TTC549 (cell line): ENCODE results near the gene MGP.

Experiments used
- FAIRE-seq: peaks from 2 replicates; lab custom pipeline; 2012; peaks lifted over from hg19 to GRCh38; lab: Jason Lieb, UNC

The MGP gene

DNA sequence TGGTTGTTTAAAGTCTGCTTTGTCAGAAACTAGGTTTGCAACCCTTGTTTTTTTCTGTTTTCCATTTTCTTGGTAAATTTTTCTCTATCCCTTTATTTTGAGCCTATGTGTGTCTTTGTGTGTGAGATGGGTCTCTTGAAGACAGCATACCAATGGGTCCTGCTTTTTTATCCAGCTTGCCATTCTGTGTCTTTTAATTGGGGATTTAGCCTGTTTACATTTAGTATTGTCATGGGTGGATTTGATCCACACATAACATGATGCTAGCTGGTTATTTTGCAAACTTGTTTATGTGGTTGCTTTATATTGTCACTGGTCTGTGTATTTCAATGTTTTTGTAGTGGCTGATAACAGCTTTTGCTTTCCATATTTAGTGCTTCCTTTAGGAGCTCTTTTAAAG is 25.2 kb downstream of the MGP start:
- no peak for FAIRE-seq

DNA sequence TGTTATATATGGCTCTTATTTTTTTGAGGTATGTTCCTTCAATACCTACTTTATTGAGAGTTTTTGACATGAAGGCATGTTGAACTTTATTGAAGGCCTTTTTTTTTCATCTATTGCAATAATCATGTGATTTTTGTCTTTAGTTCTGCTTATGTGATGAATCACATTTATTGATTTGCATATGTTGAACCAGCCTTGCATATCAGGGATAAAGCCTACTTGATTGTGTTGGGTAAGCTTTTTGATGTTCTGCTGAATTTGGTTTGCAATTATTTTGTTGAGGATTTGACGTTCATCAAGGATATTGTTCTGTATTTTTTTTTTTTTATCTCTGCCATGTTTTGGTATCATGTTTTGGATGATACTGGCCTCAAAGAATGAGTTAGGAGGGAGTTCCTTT is 27.1 kb downstream of the MGP start:
- no peak for FAIRE-seq

DNA sequence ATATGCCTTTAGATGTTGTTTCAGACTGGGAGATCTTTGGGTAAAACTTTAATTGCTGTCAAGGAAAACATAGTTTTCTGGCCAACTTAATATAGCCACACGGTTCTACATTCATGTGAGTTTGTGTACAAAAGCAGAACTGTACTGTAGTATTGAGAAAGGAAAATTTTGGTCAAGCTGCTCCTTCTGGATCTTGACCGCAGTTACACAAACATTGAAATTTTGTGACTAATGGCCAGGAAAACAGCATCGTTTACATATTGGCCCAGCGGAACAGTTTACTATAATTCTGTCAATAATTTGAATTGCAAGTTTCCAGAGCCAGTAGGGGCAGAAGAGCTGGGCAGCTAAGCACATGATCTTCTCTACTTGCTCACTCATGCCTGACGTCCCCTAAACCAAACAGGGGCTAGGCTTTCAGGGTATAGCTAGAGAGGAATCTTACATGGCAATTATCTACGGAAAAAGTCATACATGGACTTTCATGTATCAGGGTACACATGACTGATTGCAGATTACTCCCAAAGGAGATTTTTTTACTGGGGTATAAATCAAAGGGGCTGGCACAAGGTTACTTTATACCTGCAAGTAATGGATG is 31.0 kb downstream of the MGP start:
- no peak for FAIRE-seq

GRCh38 chr12:14853961-14854360 is 31.7 kb downstream of the MGP start:
- no peak for FAIRE-seq

DNA sequence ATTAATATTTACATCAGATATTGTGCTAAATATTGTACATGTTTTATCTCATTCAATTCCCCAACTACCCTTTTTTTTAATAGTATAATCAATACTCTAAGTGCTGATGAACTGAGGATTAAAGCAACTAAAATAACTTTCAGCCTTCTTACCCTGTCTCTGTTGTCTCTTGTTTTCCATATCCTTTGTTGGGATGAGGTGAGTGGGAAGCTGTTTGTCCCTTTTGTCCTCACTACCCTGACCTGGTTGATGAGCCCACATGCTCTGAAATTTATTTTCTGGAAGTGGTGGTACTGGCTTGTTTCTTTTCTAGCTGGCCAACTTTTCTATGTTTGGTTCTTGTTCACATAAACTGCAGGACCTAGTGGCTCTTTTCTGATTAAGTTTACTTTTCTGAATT is 32.8 kb downstream of the MGP start:
- no peak for FAIRE-seq

- FAIRE-seq = no peak
Measured at GRCh38 chr12:14850929-14851663, 34.6 kb downstream of the MGP start.

DNA sequence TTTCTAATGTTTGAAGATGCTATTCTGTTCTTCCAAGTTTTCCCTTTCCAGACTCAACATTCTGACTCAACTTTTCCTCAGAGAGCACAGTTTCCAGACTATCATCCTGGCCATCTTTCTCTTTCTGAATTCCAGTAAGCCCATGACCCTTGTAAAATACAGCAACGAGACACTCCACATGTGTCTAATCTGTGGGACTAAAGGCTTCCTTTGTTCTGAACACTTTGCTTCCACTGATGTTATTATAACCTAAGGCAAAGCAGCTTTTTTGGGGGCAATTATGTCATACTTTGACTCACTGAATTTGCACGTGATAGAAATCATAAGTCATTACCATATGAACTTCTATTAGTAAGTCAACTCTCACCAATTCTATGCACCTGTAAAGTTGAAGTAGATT is 36.0 kb downstream of the MGP start:
- FAIRE-seq = no peak

- no peak for FAIRE-seq
Measured at GRCh38 chr12:14846876-14847580, 38.6 kb downstream of the MGP start.

- no peak for FAIRE-seq
Measured at GRCh38 chr12:14846042-14846587, 39.5 kb downstream of the MGP start.

- FAIRE-seq = peak; percentile 13
Measured at GRCh38 chr12:14845350-14845750, 40.3 kb downstream of the MGP start.

DNA sequence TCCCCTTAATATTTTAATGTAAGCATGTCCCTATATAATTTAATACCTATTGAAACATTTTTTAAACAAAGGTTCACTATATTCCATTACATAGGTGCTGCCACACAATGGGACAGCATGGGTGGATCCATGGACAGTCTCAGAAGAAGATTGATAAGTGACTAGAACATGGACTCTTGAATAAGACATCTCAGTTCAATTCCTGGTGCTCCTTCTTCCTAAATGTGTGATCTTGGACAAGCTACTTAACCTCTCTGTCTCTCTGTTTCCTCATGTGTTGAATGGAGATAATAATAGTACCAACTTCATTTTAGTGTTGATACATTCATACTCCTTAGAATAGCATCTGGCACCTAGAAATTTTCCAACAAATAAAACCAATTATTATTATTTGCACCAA is 41.3 kb downstream of the MGP start:
- no peak for FAIRE-seq

DNA sequence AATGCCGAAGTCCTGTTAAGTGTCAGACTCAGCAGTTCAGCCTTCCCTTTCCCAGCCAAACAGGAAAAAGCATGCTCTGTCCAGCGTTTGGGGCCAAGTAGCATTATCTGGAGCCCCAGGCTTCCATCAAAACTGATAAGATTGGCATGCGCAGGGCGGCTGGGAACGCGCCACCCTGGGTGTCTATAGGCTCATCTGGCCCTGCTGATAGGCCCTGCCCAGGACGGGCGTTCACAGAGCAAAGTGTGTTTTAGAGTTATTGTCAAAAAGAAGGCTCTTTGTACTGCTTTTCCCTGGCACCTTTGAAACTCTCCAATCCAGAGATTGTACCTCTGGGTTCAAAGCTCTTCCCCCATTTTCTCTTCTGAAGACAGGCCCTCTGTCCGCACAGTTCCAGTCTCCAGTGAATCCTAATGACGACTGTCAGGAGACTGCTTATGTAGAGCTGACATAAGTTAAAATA is 42.2 kb downstream of the MGP start, which contains the start of gene ART4:
Gene ART4 (minus strand): TSS at position 102 of the 463 bp plus-strand sequence. CDS start 413 bp downstream, outside the sequence.
- no peak for FAIRE-seq

- no peak for FAIRE-seq
Measured at GRCh38 chr12:14842315-14842714, 43.3 kb downstream of the MGP start.

GRCh38 chr12:14841761-14842160 is 43.9 kb downstream of the MGP start:
- no peak for FAIRE-seq

DNA sequence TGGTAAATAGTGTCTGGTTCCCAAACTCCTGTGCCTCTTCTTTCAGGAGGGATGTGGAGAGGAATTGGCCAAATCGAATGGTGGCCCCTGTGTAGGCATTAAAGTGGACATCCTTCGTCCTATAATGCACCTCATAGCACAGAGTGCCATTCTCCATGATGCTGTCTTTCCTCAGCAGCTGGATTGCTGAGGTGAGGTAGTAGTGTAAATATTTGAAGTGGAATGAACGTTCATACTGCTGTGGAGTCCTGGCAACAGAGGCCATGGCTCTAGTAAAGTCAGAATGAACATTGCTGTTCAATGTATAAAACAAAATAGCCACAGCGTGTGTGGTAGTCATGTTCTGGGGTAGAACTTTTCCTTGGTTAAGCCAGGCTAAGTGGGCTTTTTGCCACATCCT is 45.0 kb downstream of the MGP start:
- no peak for FAIRE-seq

- no peak for FAIRE-seq
Measured at GRCh38 chr12:14839262-14839661, 46.4 kb downstream of the MGP start.

DNA sequence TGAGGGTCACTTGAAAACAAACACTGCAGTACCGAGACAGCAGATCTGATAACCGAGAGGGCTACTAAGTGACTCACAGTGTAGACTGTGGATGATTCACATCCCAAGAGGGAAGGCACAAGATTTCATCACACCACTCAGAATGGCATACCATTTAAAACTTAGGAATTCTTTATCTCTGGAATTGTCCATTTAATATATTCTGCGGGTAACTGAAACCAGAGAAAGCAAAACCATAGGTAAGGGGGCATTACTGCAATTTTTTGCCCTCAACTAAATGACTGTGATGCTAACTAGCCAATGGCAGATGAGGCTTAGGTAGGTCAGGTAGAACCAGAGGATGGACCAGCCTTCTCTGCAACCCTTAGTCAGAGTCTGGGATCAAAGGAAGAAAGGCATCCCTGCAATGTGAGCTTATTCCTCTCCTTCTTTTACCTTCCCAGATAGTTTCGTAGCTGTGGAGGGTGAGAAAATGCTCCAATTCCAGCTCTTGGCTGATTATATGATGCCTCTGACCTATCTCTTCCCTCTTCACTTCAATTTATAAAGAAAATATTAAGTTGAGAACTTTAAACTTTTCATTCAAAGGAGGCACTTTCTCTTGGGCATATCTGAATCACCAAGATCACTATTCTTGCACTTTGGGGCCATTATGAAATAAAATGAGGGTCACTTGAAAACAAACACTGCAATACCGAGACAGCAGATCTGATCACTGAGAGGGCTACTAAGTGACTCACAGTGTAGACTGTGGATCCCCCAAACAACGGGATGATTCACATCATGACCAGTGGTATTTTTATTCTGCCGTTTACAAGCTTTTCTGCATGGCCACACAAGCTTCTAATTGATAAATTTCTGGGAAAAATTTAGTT is 49.1 kb downstream of the MGP start:
- FAIRE-seq = no peak

GRCh38 chr12:14834509-14834908 is 51.1 kb downstream of the MGP start:
- no peak for FAIRE-seq

GRCh38 chr12:14833952-14834351 is 51.7 kb downstream of the MGP start:
- FAIRE-seq = no peak

GRCh38 chr12:14833336-14833735 is 52.3 kb downstream of the MGP start:
- no peak for FAIRE-seq
